ENCODE measurements around the gene IFNL1.
A peak's percentile ranks its signal among the peaks of the same experiment; 100 is the strongest.
"Not testable (repeated sequence)": the region's sequence is repeated elsewhere in the genome, so short reads cannot be mapped to it uniquely, and the experiment has no call there.

The IFNL1 gene

DNA sequence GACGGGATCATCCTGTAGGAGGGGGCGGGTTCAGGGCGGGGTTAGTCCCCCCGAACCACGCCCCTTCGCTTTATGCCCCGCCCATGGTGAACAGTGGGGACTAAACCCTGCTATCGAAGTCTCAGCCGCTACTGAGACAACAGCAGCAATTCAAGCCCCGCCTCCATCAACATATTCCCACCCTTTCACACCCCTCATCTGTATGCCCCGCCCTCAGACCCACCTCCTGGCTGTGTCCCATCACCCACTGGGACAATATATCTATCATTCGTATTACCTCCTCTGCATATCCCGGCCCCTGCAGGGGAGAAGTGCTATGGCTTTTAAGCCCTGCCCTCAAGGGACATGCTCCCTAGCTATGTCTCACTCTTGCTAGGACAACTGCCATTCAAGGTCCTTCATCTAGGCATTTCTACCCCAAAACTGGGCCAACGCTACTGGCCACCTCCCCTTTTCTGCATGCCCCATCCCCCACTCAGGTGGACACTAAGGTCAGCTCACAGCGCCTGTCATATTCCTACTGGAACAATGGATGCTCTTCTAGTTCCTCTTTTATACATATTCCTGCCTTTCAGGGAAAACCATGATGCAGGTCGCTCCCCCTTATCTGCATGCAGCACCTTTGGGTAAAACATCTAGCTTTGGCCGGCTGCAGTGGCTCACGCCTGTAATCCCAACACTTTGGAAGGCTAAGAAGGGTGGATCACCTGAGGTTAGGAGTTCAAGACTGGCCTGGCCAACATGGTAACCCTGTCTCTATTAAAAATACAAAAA is 12.5 kb downstream of the IFNL1 start:
- DNase-seq: no peak

- DNase-seq: not testable (repeated sequence)
These were observed 13.1 kb downstream of the IFNL1 start for GRCh38 chr19:39309305-39309670.

DNA sequence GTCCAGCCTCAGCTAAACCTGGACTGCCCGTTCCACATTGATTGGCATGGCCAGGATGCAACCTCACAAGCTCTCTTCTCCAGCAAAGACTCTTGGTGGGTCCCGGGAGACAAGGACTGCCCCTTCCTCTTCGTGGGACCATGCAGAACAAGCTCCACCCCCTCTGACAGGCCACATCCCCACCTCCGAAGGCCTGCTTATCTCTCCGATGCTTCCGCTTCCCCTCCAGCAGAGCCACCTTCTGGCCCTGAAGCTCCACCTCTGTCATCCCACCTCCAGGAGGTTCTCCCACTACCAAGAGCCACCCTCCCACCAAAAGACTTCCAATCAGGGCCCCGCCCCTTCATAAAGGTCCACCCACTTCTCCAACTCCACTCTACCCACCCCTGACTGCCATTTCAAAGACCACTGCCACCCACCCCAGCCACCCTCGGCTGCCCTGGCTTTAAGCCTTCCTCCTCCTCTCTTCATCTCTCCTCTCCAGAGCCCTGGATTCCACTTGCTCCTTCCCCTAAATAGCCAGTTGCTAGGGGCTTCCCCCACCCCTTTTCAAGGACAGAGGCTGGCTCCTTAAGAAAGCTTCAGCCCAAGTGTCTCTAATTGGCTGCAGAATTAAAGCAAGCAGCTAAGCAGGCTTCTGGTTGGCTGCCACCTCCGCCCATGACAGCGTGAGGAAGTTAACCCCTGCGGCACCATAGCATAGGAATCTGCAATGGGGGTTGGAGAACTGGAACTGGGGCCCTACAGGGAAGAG is 14.5 kb downstream of the IFNL1 start:
- DNase-seq: no peak

DNA sequence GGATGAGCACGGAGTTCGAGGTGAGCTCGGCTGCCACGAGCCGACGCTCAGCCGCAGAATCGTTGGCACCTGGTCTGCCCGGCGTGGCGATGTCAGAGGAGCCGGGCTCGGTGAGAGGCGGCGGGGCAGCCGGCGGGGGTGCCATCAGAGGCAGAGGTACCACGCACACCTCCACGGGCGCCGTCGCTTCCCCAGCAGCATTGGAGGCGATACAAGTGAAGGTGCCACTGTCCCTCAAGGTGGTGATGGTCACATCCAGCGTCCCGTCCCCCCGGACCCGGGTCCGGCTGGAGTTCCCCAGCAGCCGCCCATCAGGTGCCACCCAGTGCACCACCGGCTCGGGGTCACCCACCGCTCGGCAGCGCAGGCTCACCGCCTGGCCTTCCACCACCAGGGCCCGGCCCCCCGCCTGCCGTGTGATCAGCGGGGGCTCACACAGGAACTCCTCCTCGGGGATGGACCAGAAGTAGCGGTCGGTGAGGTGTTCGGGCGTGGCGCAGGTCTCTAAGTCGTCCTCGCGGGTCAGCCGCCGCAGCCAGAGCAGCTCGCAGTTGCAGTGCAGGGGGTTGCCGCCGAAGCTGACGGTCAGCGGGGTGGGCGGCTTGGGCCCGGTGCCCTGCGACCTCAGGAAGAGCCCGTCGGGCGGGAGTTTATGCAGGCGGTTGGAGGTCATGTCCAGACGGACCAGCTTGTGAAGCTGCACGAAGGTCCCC is 18.0 kb downstream of the IFNL1 start:
- DNase-seq: no peak

- no peak for DNase-seq
These were observed 19.7 kb downstream of the IFNL1 start for GRCh38 chr19:39315933-39316332.

- no peak for DNase-seq
These were observed 20.6 kb downstream of the IFNL1 start for GRCh38 chr19:39316627-39317321.

DNA sequence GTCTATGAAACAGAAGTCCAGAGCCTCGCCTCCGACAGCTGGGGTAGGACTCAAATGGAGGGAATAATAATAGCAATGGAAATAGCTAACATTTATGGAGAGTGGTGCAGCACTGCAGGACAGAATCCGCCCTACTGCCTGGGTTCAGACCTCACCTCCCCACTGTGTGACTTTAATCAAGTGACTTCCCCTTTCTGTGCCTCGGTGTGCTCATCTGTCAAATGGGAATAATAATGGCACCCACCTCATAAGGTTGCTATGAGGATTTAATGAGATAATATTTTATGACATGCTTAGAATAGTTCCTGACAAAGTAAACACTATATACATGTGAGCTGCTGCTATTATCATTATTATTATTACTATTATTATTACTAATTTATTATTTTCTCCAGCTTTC is 21.3 kb downstream of the IFNL1 start:
- DNase-seq: no peak

GRCh38 chr19:39318071-39318470 is 21.9 kb downstream of the IFNL1 start:
- DNase-seq: no peak

- DNase-seq: no peak
These were observed 22.5 kb downstream of the IFNL1 start for GRCh38 chr19:39318690-39319089.

DNA sequence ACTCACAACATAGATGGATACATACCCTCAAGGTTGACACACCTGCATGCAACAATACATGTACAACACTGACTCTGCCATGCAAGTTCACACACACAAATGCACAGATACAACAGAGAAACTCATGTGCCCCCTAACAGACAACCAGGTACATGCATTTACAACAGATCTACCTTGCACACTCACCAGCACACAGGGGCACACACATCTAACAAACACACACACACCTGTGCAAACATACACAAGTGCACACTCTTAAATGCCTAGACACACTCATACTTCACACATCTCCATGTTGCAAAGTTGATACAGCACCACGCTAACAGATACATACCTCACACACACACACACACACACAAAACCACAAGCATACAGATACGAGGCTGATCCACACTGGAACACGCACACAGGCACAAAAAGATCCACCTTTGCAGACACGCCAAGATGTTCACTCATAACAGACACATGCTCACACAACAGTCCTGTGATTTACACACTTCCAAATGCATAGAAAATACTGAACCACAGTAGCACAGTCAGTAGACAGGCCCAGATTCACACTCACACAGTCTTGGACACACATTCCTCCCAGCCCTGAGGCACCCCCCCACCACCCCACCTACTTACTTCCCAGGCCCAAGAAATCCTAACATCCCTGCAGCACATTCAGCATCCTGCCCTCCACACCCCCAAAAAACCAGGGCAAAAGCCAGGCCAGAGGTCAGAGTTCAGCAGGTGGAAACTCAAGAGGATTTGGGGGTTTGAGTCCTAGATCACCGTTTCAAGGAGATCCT is 23.1 kb downstream of the IFNL1 start:
- DNase-seq: no peak

DNA sequence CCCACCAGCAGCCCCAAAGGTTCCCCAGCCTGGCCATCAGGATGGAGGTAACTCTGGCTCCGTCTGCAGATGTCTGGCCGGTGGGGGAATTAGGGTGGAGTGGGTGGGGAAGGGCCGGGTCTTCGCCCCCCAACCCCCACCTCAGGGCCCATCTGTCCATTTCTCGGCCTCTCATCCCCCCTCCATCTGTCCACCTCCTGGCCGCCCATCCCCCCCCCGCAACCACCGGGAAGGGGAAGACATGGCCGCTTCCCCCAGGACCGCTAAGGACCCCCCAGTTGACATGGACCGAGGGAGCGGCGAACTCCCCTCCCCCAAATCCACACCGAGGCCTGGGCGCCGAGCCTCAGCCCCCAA is 23.7 kb downstream of the IFNL1 start:
- no peak for DNase-seq

DNA sequence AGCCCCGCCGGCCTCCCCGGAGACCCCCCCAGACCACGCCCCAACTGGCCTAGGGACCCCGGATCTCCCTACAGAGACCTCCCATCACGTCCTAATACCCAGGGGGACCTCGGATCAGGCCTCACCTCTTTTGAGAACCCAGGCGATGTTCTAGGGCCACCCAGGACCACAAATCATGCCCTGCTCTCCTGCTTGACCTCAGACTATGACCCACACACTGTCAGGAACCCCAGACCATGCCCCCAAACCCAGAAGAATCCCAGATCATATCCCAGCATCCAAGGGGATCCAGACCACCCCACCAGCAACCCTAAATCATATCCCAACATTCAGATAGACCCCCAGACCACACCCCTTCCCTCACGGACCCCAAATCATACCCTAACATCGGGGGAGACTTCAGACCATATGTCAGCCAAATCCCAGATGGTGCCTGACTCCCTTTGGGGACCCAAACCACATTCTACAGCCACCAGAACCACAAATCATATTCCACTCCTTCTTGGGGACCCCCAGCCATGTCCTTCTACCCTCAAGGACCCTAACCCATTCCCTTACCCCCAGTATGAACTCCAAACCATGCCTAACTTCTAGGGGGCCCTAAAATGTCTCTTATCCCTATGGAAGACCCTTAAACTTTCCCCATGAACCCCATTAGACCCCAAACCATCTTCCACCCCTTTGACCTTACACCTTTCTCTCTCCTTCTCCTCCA is 25.1 kb downstream of the IFNL1 start:
- no peak for DNase-seq

- DNase-seq: no peak
These were observed 25.6 kb downstream of the IFNL1 start for GRCh38 chr19:39321832-39322176.

GRCh38 chr19:39324242-39324842 is 28.1 kb downstream of the IFNL1 start:
- no peak for DNase-seq

- DNase-seq: no peak
These were observed 29.8 kb downstream of the IFNL1 start for GRCh38 chr19:39325778-39326665.

DNA sequence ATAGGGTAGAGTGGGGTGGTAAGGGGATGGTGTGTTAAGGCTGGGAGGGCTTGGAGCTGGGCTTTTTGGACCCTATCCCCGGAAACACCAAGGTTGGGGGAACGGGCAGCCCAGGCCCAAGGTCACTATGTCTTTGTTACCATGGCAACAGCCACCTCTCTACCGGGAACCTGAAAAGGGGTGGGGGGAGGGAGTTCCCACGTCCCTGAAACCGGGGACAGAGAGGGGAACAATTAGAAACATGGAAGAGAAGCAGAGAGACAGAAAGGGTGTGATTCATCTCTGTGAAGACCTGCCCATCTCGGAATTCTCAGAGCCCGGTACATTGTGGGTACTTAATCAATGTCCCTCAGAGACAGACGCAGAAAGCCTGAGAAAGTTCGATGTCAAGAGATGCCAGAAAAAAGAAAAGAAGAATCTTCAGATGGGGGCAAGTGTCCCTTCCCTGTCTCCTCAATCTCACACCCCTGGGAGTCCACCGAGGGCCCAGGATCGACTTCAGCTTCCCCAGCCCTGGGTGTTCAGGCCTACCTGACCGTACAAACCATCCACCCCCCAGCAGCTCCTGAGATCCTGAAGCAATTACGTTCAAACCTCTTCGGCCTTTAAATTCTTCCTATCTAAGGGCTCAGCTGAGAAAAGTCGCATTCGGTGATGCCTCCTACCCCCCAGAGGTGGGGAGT is 31.3 kb downstream of the IFNL1 start:
- DNase-seq: no peak

DNA sequence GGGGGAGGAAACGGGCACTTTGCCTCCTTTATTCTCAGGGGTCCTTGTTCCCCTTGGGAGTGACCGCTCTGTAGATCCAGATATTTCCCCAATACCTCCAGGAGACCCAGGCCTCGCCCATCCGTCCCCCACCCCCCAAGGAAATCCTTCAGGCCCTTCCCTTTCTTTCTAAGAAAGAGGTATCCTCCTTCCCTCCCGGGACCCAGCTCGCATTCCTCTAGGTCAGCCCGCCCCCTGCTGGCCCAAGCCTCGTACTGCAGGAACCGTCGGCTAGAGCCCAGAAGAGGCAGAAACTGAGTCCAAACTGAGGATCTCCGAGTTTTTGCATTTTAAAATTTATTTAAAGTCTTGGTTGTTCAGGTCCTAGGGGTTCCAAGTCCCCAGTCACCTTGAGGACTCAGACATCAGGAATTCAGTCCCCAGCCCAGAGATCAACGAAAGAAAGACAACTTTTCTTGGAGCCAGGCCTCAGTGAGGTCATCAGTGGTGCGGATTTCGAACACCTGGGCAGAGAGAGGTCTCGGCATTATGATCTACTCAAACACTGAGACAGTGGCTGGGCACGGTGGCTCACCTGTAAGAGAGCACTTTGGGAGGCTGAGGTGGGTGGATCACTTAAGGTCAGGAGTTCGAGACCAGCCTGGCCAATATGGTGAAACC is 32.0 kb downstream of the IFNL1 start:
- peak; percentile 85 for DNase-seq

GRCh38 chr19:39329948-39330347 is 33.7 kb downstream of the IFNL1 start:
- no peak for DNase-seq

DNA sequence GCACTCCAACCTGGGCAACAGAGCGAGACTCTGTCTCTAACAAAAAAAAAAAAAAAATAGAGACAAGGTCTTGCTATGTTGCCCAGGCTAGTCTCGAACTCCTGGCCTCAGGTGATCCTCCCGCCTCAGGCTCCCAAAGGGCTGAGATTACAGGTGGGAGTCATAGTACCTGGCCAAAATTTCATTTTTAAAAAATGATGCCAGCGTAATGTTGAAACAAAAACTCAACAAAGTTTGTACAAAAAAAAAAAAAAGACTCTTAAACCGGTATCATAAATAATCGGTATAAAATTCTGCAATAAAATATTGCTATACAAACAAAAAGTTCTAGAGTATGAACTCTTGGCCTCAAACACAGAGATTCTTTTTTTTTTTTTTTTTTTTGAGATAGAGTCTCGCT is 36.1 kb downstream of the IFNL1 start:
- no peak for DNase-seq
